Left ventricle myocardium superior (tissue), 1 donor: Measurements from ENCODE around the gene SHPK. TPM values are rescaled to one million over a fixed set of nuclear protein-coding genes. Genes with fewer than 3 reads are reported as not detected.
A peak's percentile ranks its signal among the peaks of the same experiment; 100 is the strongest.

Source experiments
- ATAC-seq: fragments of 200-7000 bp; cut with Tn5 transposase; one replicate; pipeline ENCODE4 v1.9.1; 2020; ENCODE audit warnings: mild to moderate bottlenecking, moderate library complexity
- DNase-seq: peaks from one replicate; pipeline ENCODE4 v3.0.0-alpha.2; 2020
- intact Hi-C: fragments of 100-400 bp; cut with micrococcal nuclease; formaldehyde crosslinking; loops from one replicate; pipeline ENCODE4 v1.11.0; 2022
- total RNA-seq: library from RNA; stranded (reverse); fragmentation: NEBNext Ultra II Directional; extraction: Animal tissue kit (Norgen Biotek cat#: 25700); gene quantifications from one replicate; pipeline ENCODE4 v1.2.1, GENCODE V29; 2021
- donor health status: DM: no; HTN: yes; CAD: no; lungs with severe emphysema.

The SHPK gene
- total RNA-seq, 1 donor from 2014 or later = 5.1 TPM

- intact Hi-C loops = no loop called here
- DNase-seq = no peak
- peak; percentile 2 for ATAC-seq
Measured at GRCh38 chr17:3636908-3637373, 891 bp upstream of the SHPK start.

- DNase-seq (no peak), ATAC-seq (peak; percentile 1)
- intact Hi-C loops = no loop called here
Measured at GRCh38 chr17:3635474-3636153, 436 bp downstream of the SHPK start.

DNA sequence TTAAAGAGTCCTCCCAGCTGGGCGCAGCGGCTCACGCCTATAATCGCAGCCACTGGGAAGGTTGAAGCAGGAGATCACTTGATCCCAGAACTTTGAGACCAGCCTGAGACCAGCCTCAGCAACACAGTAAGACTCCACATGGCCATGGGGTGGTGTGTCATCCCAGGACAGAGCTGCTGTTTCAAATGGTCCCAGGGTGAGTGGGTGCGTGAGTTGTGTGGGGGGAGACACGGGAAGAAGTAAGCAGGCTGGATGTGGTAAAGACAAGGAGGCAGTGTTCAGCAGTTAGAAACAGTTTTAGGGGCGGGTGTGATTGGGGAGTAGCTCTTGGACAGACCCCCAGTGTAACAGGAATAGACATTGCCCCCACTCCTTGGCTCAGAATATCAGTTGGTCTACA lies 3.8 kb downstream of the SHPK start:
- no peak for ATAC-seq
- intact Hi-C loops = no loop called here
- no peak for DNase-seq

GRCh38 chr17:3630781-3631180 lies 5.3 kb downstream of the SHPK start:
- intact Hi-C loops = no loop called here
- no peak for ATAC-seq
- DNase-seq = no peak

- no peak for ATAC-seq
- intact Hi-C loops = no loop called here
- no peak for DNase-seq
Measured at GRCh38 chr17:3627769-3628167, 8.3 kb downstream of the SHPK start.

GRCh38 chr17:3626831-3627768 lies 8.9 kb downstream of the SHPK start:
- intact Hi-C loops = no loop called here
- no peak for ATAC-seq
- DNase-seq = no peak

DNA sequence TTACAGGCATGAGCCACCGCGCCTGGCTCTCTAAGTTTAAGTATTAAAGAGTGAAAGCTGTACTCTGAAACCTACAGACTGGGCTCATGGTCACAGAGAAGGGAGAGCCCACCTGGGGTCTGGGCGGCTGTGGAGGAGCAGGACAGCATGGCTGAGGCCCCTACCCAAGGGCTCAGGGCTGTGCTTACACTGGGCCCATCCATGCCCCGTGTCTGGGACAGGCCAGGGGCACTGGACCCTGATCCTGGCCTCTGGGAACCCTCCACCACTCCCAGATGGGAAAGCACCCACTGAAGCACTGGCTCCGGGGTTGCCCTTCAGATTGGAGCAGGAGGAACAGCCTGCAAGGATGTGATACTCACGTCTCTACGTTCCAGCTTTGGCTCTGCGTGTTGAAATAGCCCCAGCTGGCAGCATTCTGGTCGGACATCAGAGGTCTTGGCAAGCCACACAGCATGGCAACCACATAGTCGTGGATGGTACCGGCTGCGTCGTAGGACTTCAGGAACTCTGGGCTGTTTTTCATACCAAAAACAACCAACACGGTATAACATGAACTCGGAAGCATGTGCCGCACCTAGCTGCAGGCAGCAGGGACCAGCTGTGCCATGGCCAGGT lies 13.0 kb downstream of the SHPK start:
- no peak for ATAC-seq
- intact Hi-C loops = no loop called here

GRCh38 chr17:3621146-3621720 lies 14.8 kb downstream of the SHPK start:
- intact Hi-C loops = no loop called here
- ATAC-seq (no peak), DNase-seq (no peak)

More for the DNA sequence above, 13.0 kb downstream of the SHPK start:
- no peak for DNase-seq

DNA sequence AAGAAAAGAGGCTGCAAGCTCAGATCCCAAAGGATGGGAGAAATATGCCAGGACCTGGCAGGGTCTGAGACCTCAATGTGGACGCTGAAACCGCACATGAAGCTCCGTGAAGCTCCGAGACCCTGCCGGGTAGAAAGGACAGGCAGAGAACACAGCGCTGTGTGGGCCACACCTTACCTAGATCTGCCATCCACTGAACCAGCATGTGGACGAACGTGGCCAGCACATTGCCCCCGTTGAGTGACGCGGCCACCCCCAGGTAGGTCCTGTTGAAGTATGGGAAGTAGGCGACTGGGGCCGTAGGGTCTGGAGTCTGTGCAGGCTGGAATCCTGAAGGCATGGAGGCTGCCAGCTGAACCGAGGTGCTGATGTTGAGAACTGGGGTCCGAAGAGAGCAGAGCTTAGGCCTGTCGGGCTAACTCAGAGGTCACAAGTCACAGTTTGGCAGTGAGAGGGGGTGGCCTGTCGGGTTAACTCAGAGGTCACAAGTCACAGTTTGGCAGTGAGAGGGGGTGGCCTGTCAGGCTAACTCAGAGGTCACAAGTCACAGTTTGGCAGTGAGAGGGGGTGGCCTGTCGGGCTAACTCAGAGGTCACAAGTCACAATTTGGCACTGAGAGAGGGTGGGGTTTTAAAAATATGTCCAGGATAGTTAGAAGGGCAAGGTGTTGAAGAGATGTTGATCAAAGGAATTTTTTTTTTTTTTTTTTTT lies 20.7 kb downstream of the SHPK start:
- ATAC-seq (no peak), DNase-seq (no peak)
- intact Hi-C loops = no loop called here

- no peak for DNase-seq
- intact Hi-C loops = no loop called here
- no peak for ATAC-seq
Measured at GRCh38 chr17:3613124-3613523, 22.9 kb downstream of the SHPK start.

GRCh38 chr17:3610523-3610922 lies 25.5 kb downstream of the SHPK start:
- peak; percentile 31 for ATAC-seq
- intact Hi-C loops = no loop called here
- DNase-seq = no peak

DNA sequence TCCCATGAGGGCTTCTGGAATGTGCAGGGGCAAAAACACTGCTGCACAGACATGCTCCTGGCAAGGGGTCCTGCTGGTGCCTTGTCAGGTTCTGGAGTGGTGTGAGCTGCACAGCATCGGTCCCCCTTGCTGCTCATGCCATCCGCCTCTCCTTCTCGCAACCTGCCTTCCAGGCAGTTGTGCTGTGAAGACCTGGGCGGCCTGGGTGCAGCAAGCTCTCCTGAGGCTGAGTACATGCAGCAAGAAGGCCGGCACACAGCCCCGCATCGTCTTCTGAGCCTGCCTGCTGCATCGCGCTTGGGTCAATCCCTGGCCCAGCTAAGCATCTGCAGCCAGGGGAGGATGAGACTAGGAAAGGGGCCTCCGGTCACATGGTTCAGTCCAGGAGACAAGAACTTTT lies 26.4 kb downstream of the SHPK start:
- intact Hi-C loops = no loop called here
- DNase-seq = no peak
- no peak for ATAC-seq

DNA sequence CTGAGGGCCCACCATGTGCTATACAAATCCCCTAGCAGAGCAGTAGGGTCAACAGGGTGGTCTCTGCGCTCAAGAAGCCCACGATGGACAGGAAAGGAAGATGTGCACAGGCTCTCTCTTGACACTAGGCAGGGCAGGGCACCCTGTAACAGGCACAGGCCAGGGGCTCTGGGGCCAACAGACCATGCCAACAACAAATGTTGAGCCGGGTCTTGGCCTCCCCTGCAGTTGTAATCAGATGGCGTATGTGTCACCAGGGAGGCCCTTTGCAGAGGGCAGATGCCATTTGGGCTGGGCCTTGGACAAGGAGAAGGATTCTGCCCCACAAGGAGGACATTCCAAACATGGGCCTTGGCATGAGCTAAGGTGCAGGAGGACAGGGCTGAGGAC lies 32.2 kb downstream of the SHPK start:
- DNase-seq (no peak), ATAC-seq (no peak)
- intact Hi-C loops = no loop called here

DNA sequence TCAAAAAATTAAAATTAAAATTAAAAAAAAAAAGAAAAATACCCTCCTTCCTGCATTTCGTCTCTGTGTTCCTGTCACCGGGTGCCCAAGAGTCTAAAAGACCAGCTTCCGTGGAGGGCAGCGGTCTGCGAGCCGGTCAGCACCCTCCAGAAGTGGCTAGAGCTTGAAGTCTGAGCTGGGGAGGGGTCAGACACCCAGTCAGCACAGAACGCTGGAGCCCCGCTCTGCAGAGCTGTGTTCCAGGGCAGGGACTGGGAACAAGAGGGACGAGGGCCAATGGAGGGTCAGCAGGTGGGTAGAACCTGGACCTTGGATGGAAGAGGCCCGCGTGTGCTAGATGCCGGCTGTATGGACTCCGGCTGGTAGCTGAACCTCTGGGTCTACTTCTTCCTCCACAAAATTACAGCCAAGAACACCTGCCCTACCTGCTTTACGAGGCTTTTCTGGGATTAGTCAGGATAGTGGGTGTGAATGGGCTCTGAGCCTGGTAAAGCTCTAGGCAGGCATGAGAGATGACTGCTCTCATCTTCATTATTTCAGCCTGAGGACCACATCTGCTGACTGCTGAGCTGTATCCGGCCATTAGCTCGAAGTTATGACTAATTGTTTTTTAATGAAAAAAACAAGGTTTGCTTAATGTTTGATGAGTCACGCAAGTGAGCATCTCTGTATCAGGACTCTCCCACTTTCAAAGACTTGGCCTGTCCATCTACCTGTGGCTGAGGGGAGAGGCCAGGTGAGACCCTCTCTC lies 32.8 kb downstream of the SHPK start:
- DNase-seq (no peak), ATAC-seq (no peak)
- intact Hi-C loops = no loop called here

- DNase-seq (no peak), ATAC-seq (peak; percentile 21)
- intact Hi-C loops = no loop called here
Measured at GRCh38 chr17:3602499-3602898, 33.6 kb downstream of the SHPK start.

DNA sequence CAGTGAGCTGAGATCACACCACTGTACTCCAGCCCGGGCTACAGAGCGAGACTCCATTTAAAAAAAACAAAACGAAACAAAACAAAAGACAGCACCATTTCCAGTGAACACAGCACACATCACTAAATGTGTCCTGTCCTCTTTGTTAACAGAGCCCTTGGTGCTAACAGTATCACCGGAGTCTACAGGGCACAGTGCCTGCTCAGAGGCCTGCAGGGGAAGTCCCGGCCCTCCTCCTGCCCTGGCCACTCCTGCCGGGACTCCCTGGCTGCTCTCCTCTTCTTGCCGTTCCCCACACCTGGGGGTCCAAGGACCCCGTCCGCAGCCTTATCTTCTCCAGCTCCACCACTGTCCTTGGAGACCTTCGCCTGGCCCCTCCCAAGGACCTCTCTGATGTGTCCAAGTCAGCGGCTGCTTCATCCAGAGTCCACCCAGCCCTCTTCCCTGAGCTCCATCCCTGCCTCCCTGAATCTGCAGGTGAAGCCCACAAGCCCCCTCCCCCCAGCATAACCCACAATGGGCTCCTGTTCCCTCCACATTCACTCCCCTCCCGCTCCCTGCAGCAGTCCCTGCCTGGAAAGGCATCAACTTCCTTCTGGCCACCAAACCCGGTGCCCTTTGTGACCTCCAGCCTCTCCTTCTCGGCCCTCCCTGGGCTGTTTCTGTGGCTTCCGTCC lies 35.4 kb downstream of the SHPK start:
- intact Hi-C loops = no loop called here
- DNase-seq = no peak
- peak; percentile 32 for ATAC-seq

DNA sequence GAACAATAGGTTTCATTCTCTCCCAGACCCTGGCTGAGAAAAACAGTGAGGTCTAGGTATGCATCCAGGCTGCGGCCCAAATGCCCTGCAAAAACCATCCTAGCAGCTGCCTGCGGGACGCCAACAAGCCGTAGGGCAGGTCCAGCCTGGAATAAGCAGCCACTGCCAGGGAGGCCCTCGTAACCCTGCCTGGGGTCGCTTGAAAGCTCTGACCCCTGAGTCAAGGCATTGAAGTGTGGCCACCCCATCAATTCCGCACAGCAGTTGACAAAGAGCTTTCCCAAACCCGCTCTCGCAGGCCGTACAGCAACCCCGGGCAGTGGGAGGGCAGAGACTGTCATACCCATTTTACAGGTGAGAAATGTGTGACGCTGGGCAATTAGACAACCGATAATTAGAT lies 38.0 kb downstream of the SHPK start:
- DNase-seq = no peak
- intact Hi-C loops = no loop called here
- ATAC-seq = no peak
